Uterus (tissue), 2 donors: ENCODE measurements around the gene SLC6A17.

Experiments
- POLR2A ChIP-seq, 2 donors: fragments of 450-650 bp; IDR thresholded peaks; one replicate each; pipeline ENCODE4 v1.6.1; 2016; ENCODE audit warnings: antibody characterized with exemption in 2 of 2, mild to moderate bottlenecking in 1 of 2, moderate library complexity in 1 of 2
- TF ChIP-seq, protein P1 (sequence below), 4 experiments: fragments of 200-600 bp in 2 of 4; fragments of 450-650 bp in 2 of 4; sonication (generic) in 2 of 4; IDR thresholded peaks; one replicate each; pipeline ENCODE4 v1.5.1; 2016 to 2019; ENCODE audit warnings: antibody characterized with exemption in 4 of 4, mild to moderate bottlenecking in 2 of 4, moderate library complexity in 1 of 4

GRCh38 chr1:110214454-110215404, 64.4 kb downstream of the SLC6A17 start:
- TF ChIP-seq, protein P1, sequence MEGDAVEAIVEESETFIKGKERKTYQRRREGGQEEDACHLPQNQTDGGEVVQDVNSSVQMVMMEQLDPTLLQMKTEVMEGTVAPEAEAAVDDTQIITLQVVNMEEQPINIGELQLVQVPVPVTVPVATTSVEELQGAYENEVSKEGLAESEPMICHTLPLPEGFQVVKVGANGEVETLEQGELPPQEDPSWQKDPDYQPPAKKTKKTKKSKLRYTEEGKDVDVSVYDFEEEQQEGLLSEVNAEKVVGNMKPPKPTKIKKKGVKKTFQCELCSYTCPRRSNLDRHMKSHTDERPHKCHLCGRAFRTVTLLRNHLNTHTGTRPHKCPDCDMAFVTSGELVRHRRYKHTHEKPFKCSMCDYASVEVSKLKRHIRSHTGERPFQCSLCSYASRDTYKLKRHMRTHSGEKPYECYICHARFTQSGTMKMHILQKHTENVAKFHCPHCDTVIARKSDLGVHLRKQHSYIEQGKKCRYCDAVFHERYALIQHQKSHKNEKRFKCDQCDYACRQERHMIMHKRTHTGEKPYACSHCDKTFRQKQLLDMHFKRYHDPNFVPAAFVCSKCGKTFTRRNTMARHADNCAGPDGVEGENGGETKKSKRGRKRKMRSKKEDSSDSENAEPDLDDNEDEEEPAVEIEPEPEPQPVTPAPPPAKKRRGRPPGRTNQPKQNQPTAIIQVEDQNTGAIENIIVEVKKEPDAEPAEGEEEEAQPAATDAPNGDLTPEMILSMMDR (IDR thresholded peaks at IDR 0.05): no peak
- TF ChIP-seq POLR2A (IDR thresholded peaks at IDR 0.05): no peak
